Epithelial cell of proximal tubule (primary cell): ENCODE results near the gene C2orf68. TPM values are rescaled to one million over a fixed set of nuclear protein-coding genes. Genes with fewer than 3 reads are reported as not detected.
"Not testable (repeated sequence)": the region's sequence is repeated elsewhere in the genome, so short reads cannot be mapped to it uniquely, and the experiment has no call there.

Experiments used
- DNase-seq: peaks from one replicate; pipeline ENCODE4 v3.0.0-alpha.2; 2011; ENCODE audit warnings: low read depth
- H3K4me3 ChIP-seq: 2 replicates; pipeline ENCODE4 v1.5.1; 2011; ENCODE audit warnings: low read depth, mild to moderate bottlenecking, low read length
- CTCF ChIP-seq: conservative IDR thresholded peaks from 2 replicates; pipeline ENCODE4 v1.5.1; 2012; ENCODE audit warnings: low read depth, mild to moderate bottlenecking, low read length
- total RNA-seq: library from RNA; depleted of rRNA; stranded (reverse); fragments of >200 nt; gene quantifications from 2 replicates; pipeline ENCODE4 v1.2.3, GENCODE V29; 2015

Gene C2orf68, protein sequence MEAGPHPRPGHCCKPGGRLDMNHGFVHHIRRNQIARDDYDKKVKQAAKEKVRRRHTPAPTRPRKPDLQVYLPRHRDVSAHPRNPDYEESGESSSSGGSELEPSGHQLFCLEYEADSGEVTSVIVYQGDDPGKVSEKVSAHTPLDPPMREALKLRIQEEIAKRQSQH
- total RNA-seq = 9.9 and 16.5 TPM in 2 replicates

GRCh38 chr2:85611705-85612587, at the start of gene C2orf68:
TSS of gene C2orf68 (minus strand) at chr2:85612066. CDS start at chr2:85611984, 82 bp downstream.
- DNase-seq = no peak
- peak within 1 kb of the TSS; percentile 91 for H3K4me3 ChIP-seq
- no peak for TF ChIP-seq CTCF

DNA sequence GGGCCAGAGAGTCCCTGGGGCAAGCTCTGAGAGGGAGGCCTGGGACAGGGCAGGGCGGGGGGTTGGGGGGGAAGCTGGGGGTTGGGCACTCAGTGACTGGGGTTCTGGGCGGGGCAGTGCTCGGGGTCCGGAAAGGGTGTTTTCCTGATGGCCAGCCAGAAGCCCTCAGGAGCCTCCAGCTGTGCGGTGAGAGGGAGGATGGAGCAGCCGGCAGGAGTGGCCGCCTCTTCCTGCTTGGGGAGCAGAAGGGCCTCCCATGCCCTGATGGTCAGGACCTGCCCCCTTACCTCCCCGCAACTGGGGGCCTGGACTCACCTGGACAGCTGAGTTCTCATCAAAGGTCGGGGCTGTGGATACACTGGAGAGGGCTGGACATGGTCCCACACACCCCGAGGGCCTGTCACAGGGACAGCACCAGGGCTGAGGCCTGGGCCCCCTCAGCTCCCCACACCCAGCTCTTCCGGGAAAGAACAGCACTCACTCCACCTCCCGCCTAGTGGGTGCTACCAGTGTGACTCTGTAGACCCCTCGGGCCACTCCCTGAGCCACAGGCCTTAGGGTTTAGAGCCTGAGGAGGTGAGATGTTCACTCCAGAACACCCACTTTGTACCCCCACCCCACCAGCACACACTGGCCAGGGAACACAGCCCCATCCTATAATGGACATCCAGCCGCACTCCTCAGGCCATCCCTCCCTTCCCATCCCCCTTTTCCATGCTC, 49.4 kb upstream of the C2orf68 start:
- no peak overlapping the region for H3K4me3 ChIP-seq
- no peak for DNase-seq

DNA sequence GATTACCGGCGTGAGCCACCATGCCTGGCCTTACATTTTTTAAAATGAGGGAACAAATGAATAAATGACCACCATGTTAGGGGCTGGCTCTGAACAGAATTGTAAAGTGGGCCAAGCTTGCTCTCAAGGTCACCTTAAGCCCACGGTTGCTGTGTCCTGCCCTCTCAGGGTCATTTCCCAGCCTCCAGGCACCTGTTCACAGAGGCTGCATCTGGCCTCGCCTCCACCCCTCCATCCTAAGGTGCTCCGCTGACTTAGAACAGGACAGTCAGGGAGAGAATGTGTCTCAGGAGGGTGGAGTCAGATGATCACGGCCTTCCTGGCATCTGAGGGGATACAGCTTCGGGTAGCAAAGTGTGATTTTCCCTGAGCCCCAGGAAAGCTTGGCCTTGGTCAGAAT, 48.9 kb upstream of the C2orf68 start:
- DNase-seq = no peak
- no peak overlapping the region for H3K4me3 ChIP-seq
- no peak for TF ChIP-seq CTCF

More for the DNA sequence above, 49.4 kb upstream of the C2orf68 start:
- no peak for TF ChIP-seq CTCF

- DNase-seq, H3K4me3 ChIP-seq: not testable (repeated sequence)
These were observed 48.4 kb upstream of the C2orf68 start for GRCh38 chr2:85660301-85660700.

GRCh38 chr2:85659324-85659981, 47.6 kb upstream of the C2orf68 start:
- TF ChIP-seq CTCF = no peak

DNA sequence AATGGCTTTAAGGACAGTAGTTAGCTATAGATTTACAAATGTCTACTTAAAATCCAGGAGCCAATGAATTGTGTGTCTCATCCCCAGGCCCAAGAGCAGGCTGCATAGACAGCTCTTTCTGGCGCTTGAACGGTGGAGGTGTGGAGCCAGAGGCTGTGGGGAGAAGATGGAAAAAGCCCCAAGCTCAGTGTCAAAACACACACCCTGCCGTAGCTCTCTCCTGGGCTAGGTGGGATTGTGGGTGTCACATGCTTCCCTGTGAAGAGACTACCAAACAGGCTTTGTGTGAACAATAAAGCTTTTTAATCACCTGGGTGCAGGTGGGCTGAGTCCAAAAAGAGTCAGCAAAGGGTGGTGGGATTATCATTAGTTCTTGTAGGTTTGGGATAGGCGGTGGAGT, 45.5 kb upstream of the C2orf68 start:
- not testable (repeated sequence) for DNase-seq, H3K4me3 ChIP-seq

More at GRCh38 chr2:85659324-85659981, 47.6 kb upstream of the C2orf68 start:
- DNase-seq = no peak
- no peak overlapping the region for H3K4me3 ChIP-seq

DNA sequence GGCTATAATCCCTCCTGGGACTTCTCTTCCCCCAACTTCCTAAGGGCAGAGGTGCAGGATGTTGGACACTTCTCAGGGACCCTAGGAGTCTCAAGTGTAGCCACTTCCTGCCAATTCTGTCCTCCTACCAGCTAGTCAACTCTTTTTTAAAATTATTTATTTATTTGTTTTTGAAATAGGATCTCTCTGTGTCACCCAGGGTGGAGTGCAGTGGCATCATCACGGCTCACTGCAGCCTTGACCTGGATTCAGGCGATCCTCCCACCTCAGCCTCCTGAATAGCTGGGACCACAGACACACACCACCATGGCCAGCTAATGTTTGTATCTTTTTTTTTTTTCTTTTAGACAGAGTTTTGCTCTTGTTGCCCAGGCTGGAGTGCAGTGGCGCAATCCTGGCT, 44.6 kb upstream of the C2orf68 start:
- DNase-seq = no peak
- no peak overlapping the region for H3K4me3 ChIP-seq
- no peak for TF ChIP-seq CTCF
